H1 (cell line): Measurements from ENCODE around the gene UFD1. TPM values are rescaled to one million over a fixed set of nuclear protein-coding genes. Genes with fewer than 3 reads are reported as not detected.
A peak's percentile ranks its signal among the peaks of the same experiment; 100 is the strongest.

Experiments used
- CTCF ChIA-PET: fragments of 300-600 bp; sonication (Branson Sonifier 250); formaldehyde crosslinking; loops from one replicate; lab custom pipeline; 2021; ENCODE audit not compliant: partially characterized antibody; lab: Charles Lee
- POLR2A ChIA-PET: fragments of 300-600 bp; sonication (Branson Sonifier 250); formaldehyde crosslinking; loops from one replicate; lab custom pipeline; 2021; ENCODE audit warnings: inconsistent platforms; ENCODE audit not compliant: partially characterized antibody; lab: Charles Lee
- DNase-seq, 2 experiments: peaks; one replicate each; pipeline versions ENCODE4 v3.0.0 to v3.0.0-alpha.2; 2010 to 2022; ENCODE audit warnings: low spot score in 2 of 2, low read depth in 1 of 2, mixed read lengths in 1 of 2
- FAIRE-seq: peaks from 2 replicates; lab custom pipeline; 2011; peaks lifted over from hg19 to GRCh38; lab: Jason Lieb, UNC
- H2AFZ ChIP-seq: 2 replicates; pipeline ENCODE4 v1.8.1; 2012; ENCODE audit warnings: low read length, inconsistent platforms
- H2AK5ac ChIP-seq: 2 replicates; pipeline ENCODE4 v1.6.1; 2013; ENCODE audit warnings: low read depth, low read length
- H2BK120ac ChIP-seq: replicated peaks from 2 replicates; pipeline ENCODE3; 2013; ENCODE audit warnings: low read depth, low read length, inconsistent platforms
- H2BK12ac ChIP-seq: 2 replicates; pipeline ENCODE4 v1.6.1; 2013; ENCODE audit warnings: low read depth, low read length
- H2BK15ac ChIP-seq: 2 replicates; pipeline ENCODE4 v1.6.1; 2013; ENCODE audit warnings: low read length
- H2BK20ac ChIP-seq: 2 replicates; pipeline ENCODE4 v1.6.1; 2013; ENCODE audit warnings: low read length
- H2BK5ac ChIP-seq: 2 replicates; pipeline ENCODE4 v1.6.1; 2013; ENCODE audit warnings: low read depth, low read length
- H3K14ac ChIP-seq: 2 replicates; pipeline ENCODE4 v1.6.1; 2013; ENCODE audit warnings: inconsistent platforms; ENCODE audit not compliant: insufficient read length
- H3K18ac ChIP-seq: 2 replicates; pipeline ENCODE4 v1.6.1; 2013; ENCODE audit warnings: low read length; ENCODE audit errors: extremely low read depth
- H3K23ac ChIP-seq: 2 replicates; pipeline ENCODE4 v1.6.1; 2013; ENCODE audit warnings: inconsistent platforms; ENCODE audit not compliant: insufficient read length
- H3K23me2 ChIP-seq: 2 replicates; pipeline ENCODE4 v1.6.1; 2013; ENCODE audit warnings: low read depth, low read length
- H3K27ac ChIP-seq: 2 replicates; pipeline ENCODE4 v1.6.1; 2011; ENCODE audit warnings: low read depth, low read length, inconsistent platforms
- H3K27me3 ChIP-seq, 4 experiments: replicated peaks in 1 of 4; 1 replicate in 1 of 4; 2 replicates in 3 of 4; pipeline versions ENCODE4 v1.6.1 to v1.8.1; 2011 to 2013; ENCODE audit warnings: low read length in 3 of 4, mild to moderate bottlenecking in 3 of 4, inconsistent platforms in 2 of 4, mixed read lengths in 2 of 4, moderate library complexity in 1 of 4; ENCODE audit not compliant: control insufficient read depth in 3 of 4, insufficient read depth in 3 of 4; ENCODE audit errors: extremely low read depth in 1 of 4
- H3K36me3 ChIP-seq, 4 experiments: 2 replicates each; pipeline versions ENCODE4 v1.6.1 to v1.8.1; 2011 to 2013; ENCODE audit warnings: mild to moderate bottlenecking in 4 of 4, low read length in 3 of 4, moderate library complexity in 2 of 4, control low read depth in 1 of 4, inconsistent platforms in 1 of 4; ENCODE audit not compliant: insufficient read depth in 4 of 4, control insufficient read depth in 2 of 4
- H3K4ac ChIP-seq: replicated peaks from 2 replicates; pipeline ENCODE3; 2013; ENCODE audit warnings: low read length, low read depth, mixed read lengths, inconsistent platforms; ENCODE audit not compliant: insufficient read length
- H3K4me1 ChIP-seq, 4 experiments: replicated peaks in 1 of 4; 1 replicate in 1 of 4; 2 replicates in 3 of 4; pipeline versions ENCODE4 v1.6.1 to v1.8.1; 2011 to 2013; ENCODE audit warnings: low read length in 3 of 4, inconsistent platforms in 2 of 4, mixed read lengths in 1 of 4; ENCODE audit not compliant: insufficient read depth in 4 of 4, control insufficient read depth in 3 of 4
- H3K4me2 ChIP-seq, 2 experiments: 2 replicates each; pipeline versions ENCODE4 v1.6.1 to v1.8.1; 2011 to 2013; ENCODE audit warnings: low read depth in 2 of 2, low read length in 2 of 2, control low read depth in 1 of 2, inconsistent platforms in 1 of 2, mild to moderate bottlenecking in 1 of 2; ENCODE audit not compliant: insufficient read depth in 1 of 2
- H3K4me3 ChIP-seq, 4 experiments: fragments of 200-600, 300-600 bp in 1 of 4; sonication (generic), shearing (Covaris generic), sonication (Bioruptor Twin) in 1 of 4; 2 replicates each; pipeline versions ENCODE4 v1.5.1 to v1.8.1; 2011 to 2016; ENCODE audit warnings: low read length in 4 of 4, low read depth in 3 of 4, control low read depth in 2 of 4, inconsistent platforms in 2 of 4, mild to moderate bottlenecking in 2 of 4, mixed read lengths in 1 of 4, moderate library complexity in 1 of 4; ENCODE audit not compliant: insufficient read depth in 2 of 4; ENCODE audit errors: extremely low read depth in 1 of 4
- H3K56ac ChIP-seq: replicated peaks from 2 replicates; pipeline ENCODE3; 2013; ENCODE audit warnings: low read depth, mild to moderate bottlenecking, mixed read lengths, low read length, inconsistent platforms; ENCODE audit not compliant: insufficient read length
- H3K79me1 ChIP-seq: 2 replicates; pipeline ENCODE4 v1.6.1; 2013; ENCODE audit warnings: low read depth, low read length, control low read depth
- H3K79me2 ChIP-seq, 2 experiments: 2 replicates each; pipeline versions ENCODE4 v1.6.1 to v1.8.1; 2012 to 2013; ENCODE audit warnings: low read length in 2 of 2, mild to moderate bottlenecking in 2 of 2, inconsistent platforms in 1 of 2; ENCODE audit not compliant: insufficient read depth in 2 of 2, control insufficient read depth in 1 of 2
- H3K9ac ChIP-seq, 4 experiments: replicated peaks in 1 of 4; 1 replicate in 1 of 4; 2 replicates in 3 of 4; pipeline versions ENCODE4 v1.6.1 to v1.8.1; 2011 to 2013; ENCODE audit warnings: low read depth in 3 of 4, low read length in 3 of 4, control low read depth in 2 of 4, mild to moderate bottlenecking in 2 of 4, moderate library complexity in 2 of 4, inconsistent platforms in 1 of 4; ENCODE audit errors: extremely low read depth in 1 of 4
- H3K9me3 ChIP-seq, 2 experiments: 2 replicates each; pipeline versions ENCODE4 v1.6.1 to v1.8.1; 2012 to 2013; ENCODE audit warnings: mild to moderate bottlenecking in 2 of 2, moderate library complexity in 2 of 2, control low read depth in 1 of 2, inconsistent platforms in 1 of 2, low read depth in 1 of 2, low read length in 1 of 2, mixed read lengths in 1 of 2; ENCODE audit not compliant: insufficient read depth in 2 of 2
- H4K20me1 ChIP-seq, 2 experiments: replicated peaks in 1 of 2; 2 replicates each; pipeline versions ENCODE3 to v1.8.1; 2011 to 2013; ENCODE audit warnings: inconsistent platforms in 2 of 2, low read length in 2 of 2, mild to moderate bottlenecking in 1 of 2; ENCODE audit not compliant: insufficient read depth in 2 of 2, control insufficient read depth in 1 of 2
- H4K5ac ChIP-seq: 2 replicates; pipeline ENCODE4 v1.6.1; 2013; ENCODE audit warnings: low read length, low read depth, mixed read lengths, inconsistent platforms; ENCODE audit not compliant: insufficient read length
- H4K8ac ChIP-seq: 2 replicates; pipeline ENCODE4 v1.8.0; 2013; ENCODE audit warnings: mild to moderate bottlenecking, moderate library complexity, low read length, inconsistent platforms; ENCODE audit not compliant: insufficient read depth; ENCODE audit errors: extremely low read depth
- H4K91ac ChIP-seq: replicated peaks from 2 replicates; pipeline ENCODE3; 2013; ENCODE audit warnings: low read length, mixed read lengths, inconsistent platforms; ENCODE audit not compliant: insufficient read length
- BRCA1 ChIP-seq: IDR thresholded peaks from 2 replicates; pipeline ENCODE4 v1.6.1; 2012; ENCODE audit warnings: low read depth, low read length, improper control_type of control experiment
- E2F6 ChIP-seq: IDR thresholded peaks from 2 replicates; pipeline ENCODE4 v1.6.1; 2012; ENCODE audit warnings: inconsistent platforms
- JUN ChIP-seq: IDR thresholded peaks from 2 replicates; pipeline ENCODE4 v1.6.1; 2011; ENCODE audit warnings: low read depth, mild to moderate bottlenecking, improper control_type of control experiment, low read length
- PHF8 ChIP-seq: fragments of 200-600 bp; sonication (generic); conservative IDR thresholded peaks from 2 replicates; pipeline ENCODE4 v1.7.1; 2012; ENCODE audit warnings: low read depth, mild to moderate bottlenecking, inconsistent platforms, low read length, moderate library complexity
- SRF ChIP-seq: IDR thresholded peaks from 2 replicates; pipeline ENCODE4 v1.6.1; 2011; ENCODE audit warnings: mild to moderate bottlenecking, low read depth, low read length, moderate library complexity
- SUZ12 ChIP-seq: fragments of 200-600 bp; sonication (generic); IDR thresholded peaks from 2 replicates; pipeline ENCODE4 v1.6.1; 2012; ENCODE audit warnings: mild to moderate bottlenecking, inconsistent platforms, low read length, moderate library complexity, mixed read lengths
- TAF7 ChIP-seq: optimal IDR thresholded peaks from 2 replicates; pipeline ENCODE3; 2011; ENCODE audit warnings: low read depth, mild to moderate bottlenecking, inconsistent platforms, low read length, moderate library complexity, borderline replicate concordance
- WGBS, 2 experiments: shearing (Covaris generic) in 1 of 2; methylation state at CpG; one replicate each; pipeline versions ENCODE4 v1.1.6 to v1.1.7; 2013 to 2015; ENCODE audit warnings: low lambda C conversion rate in 2 of 2, mixed read lengths in 2 of 2, inconsistent platforms in 1 of 2, low coverage in 1 of 2, missing lambda C conversion rate in 1 of 2; ENCODE audit not compliant: insufficient replicate concordance in 2 of 2, insufficient coverage in 1 of 2, insufficient read length in 1 of 2; ENCODE audit errors: extremely low coverage in 1 of 2, missing lambda C conversion rate in 1 of 2; 5-methylcytosine and 5-hydroxymethylcytosine counted together
- polyA plus RNA-seq, 7 experiments: library from polyadenylated mRNA; depleted of rRNA in 3 of 7; stranded (reverse) in 5 of 7; unstranded in 2 of 7; fragments of >200 nt in 5 of 7; fragments of 200-250 nt in 2 of 7; gene quantifications; 1 replicate in 5 of 7; 2 replicates in 1 of 7; 4 replicates in 1 of 7; pipeline versions ENCODE4 v1.2.1 to v1.2.3, GENCODE V29; 2011 to 2013; ENCODE audit warnings: missing spikeins in 2 of 7, mixed read lengths in 2 of 7
- total RNA-seq: library from RNA; stranded (reverse); fragmentation: NEBNext Ultra II Directional; extraction: Animal tissue kit (Norgen Biotek cat#: 25700); gene quantifications from 2 replicates; pipeline ENCODE4 v1.2.1, GENCODE V29; 2021

Gene UFD1
- total and polyA plus RNA-seq, 2 of the 8 experiments (the other 6 are each of a cell fraction or from before 2014, with no cell fraction given): 74.6 to 116 TPM

- Histone ChIP-seq H2BK120ac (no peak overlapping the region), H3K23ac (no peak overlapping the region), H3K79me1 (peaks cover 4% of the 10 kb centered on the region; the same call in 1 of the 2 replicates), H3K4me1 (peaks cover 0 to 8% (median 3%) of the 10 kb centered on the region in 4 experiments; a peak in 2 of 7 replicates), H3K56ac (no peak overlapping the region), H2BK20ac (no peak overlapping the region), H3K27me3 (no peaks in the 10 kb centered on the region; a peak in 2 of 7 replicates), H3K4me3 (peak overlapping the region; percentile 76 to 96 (median 92); a peak in 6 of 8 replicates), H2BK5ac (no peak overlapping the region; the same call in 1 of the 2 replicates), H3K4me2 (peak overlapping the region; percentile 85 to 99), H3K9ac (no peak overlapping the region; a peak in 1 of 7 replicates), H2BK15ac (no peak overlapping the region), H4K91ac (no peak overlapping the region), H4K5ac (no peak overlapping the region), H3K79me2 (peaks cover 3 to 29% of the 10 kb centered on the region in 2 experiments; a peak in 3 of 4 replicates), H3K23me2 (peaks cover 7% of the 10 kb centered on the region; the same call in 1 of the 2 replicates), H3K4ac (no peak overlapping the region), H3K27ac (no peak overlapping the region), H3K14ac (no peak overlapping the region), H3K36me3 (peaks cover 4 to 28% (median 19%) of the 10 kb centered on the region in 4 experiments), H2BK12ac (no peak overlapping the region), H4K8ac (no peak overlapping the region), H2AFZ (no peak overlapping the region), H4K20me1 (peaks cover 18 to 28% of the 10 kb centered on the region in 2 experiments), H2AK5ac (no peak overlapping the region), H3K9me3 (no peaks in the 10 kb centered on the region), H3K18ac (no peak overlapping the region)
- ChIA-PET POLR2A (interaction anchor here (1.2 to 6.7 kb wide), 5 partner anchors 9 to 35 kb away, joined by 3 to 127 read pairs (median 5); partner anchors contain the start of genes HIRA and MRPL40), CTCF (interaction anchor here (1.8 kb wide), 1 partner anchor 181 kb away, joined by 4 read pairs; no protein-coding TSS in a partner anchor)
- WGBS, 2 experiments: 81% methylated on average over 5 of the region's 5 CpGs; no CpG with 5 or more reads in 1 of the 2 experiments
- DNase-seq: no peak
- no peak for FAIRE-seq
- TF ChIP-seq PHF8: no peak
- no peak for TF ChIP-seq SUZ12
- TF ChIP-seq JUN: no peak
- TF ChIP-seq E2F6: no peak
- TF ChIP-seq BRCA1: no peak
- no peak for TF ChIP-seq TAF7
- TF ChIP-seq SRF: no peak
Observed at GRCh38 chr22:19448739-19449421, 30.1 kb downstream of the UFD1 start.
